GM23338 (cell line): ENCODE results near the gene LHX1. TPM values are rescaled to one million over a fixed set of nuclear protein-coding genes. Genes with fewer than 3 reads are reported as not detected.

Experiments
- ATAC-seq: fragments of 200-7000 bp; cut with Tn5 transposase; 3 replicates; pipeline ENCODE4 v1.9.1; 2020
- DNase-seq: peaks from one replicate; pipeline ENCODE4 v3.0.0-alpha.2; 2015; ENCODE audit warnings: low spot score
- H2AFZ ChIP-seq: fragments of 200-600 bp; sonication (generic); 2 replicates; pipeline ENCODE4 v1.8.0; 2016; ENCODE audit warnings: antibody characterized with exemption, mild to moderate bottlenecking, moderate library complexity
- H3F3A ChIP-seq: fragments of 200-600 bp; sonication (generic); replicated peaks from 2 replicates; pipeline ENCODE4 v1.8.0; 2017; ENCODE audit warnings: antibody characterized with exemption, mixed run types, low read depth
- H3K27ac ChIP-seq: fragments of 200-600 bp; sonication (generic); 2 replicates; pipeline ENCODE4 v1.6.1; 2016; ENCODE audit warnings: low read depth
- H3K27me3 ChIP-seq: fragments of 200-600 bp; sonication (generic); 2 replicates; pipeline ENCODE4 v1.8.0; 2016; ENCODE audit warnings: mild to moderate bottlenecking, mixed run types, moderate library complexity; ENCODE audit not compliant: insufficient read depth
- H3K36me3 ChIP-seq: fragments of 200-600 bp; sonication (generic); 2 replicates; pipeline ENCODE4 v1.8.0; 2016; ENCODE audit warnings: mild to moderate bottlenecking; ENCODE audit not compliant: insufficient read depth
- H3K4me1 ChIP-seq: fragments of 200-600 bp; sonication (generic); 2 replicates; pipeline ENCODE4 v1.8.0; 2016; ENCODE audit warnings: mild to moderate bottlenecking, moderate library complexity; ENCODE audit not compliant: insufficient read depth
- H3K4me2 ChIP-seq: fragments of 200-600 bp; sonication (generic); 2 replicates; pipeline ENCODE4 v1.7.1; 2017; ENCODE audit warnings: mixed run types
- H3K4me3 ChIP-seq: fragments of 200-600 bp; sonication (generic); 2 replicates; pipeline ENCODE4 v1.6.1; 2016; ENCODE audit warnings: mixed run types
- H3K79me2 ChIP-seq: fragments of 200-600 bp; sonication (generic); replicated peaks from 2 replicates; pipeline ENCODE4 v1.8.0; 2017; ENCODE audit warnings: mild to moderate bottlenecking; ENCODE audit not compliant: insufficient read depth
- H3K9me2 ChIP-seq: fragments of 200-600 bp; sonication (generic); 2 replicates; pipeline ENCODE4 v1.8.0; 2017; ENCODE audit not compliant: insufficient read depth
- H4K20me1 ChIP-seq: fragments of 200-600 bp; sonication (generic); replicated peaks from 2 replicates; pipeline ENCODE4 v1.8.0; 2017; ENCODE audit warnings: mild to moderate bottlenecking; ENCODE audit not compliant: insufficient read depth
- H3K27ac Mint-ChIP-seq: 2 replicates; pipeline ENCODE4 v1.8.0; 2020; ENCODE audit warnings: inconsistent platforms, mild to moderate bottlenecking, moderate library complexity, mixed read lengths
- H3K27me3 Mint-ChIP-seq: 3 replicates; pipeline ENCODE4 v1.8.0; 2022; ENCODE audit warnings: low read depth, mild to moderate bottlenecking, moderate library complexity, mixed read lengths, inconsistent platforms; ENCODE audit not compliant: insufficient read depth, poor library complexity
- H3K36me3 Mint-ChIP-seq: 3 replicates; pipeline ENCODE4 v1.8.0; 2021; ENCODE audit warnings: low read depth, mild to moderate bottlenecking, inconsistent platforms, moderate library complexity, mixed read lengths
- H3K4me1 Mint-ChIP-seq: 3 replicates; pipeline ENCODE4 v1.8.0; 2020; ENCODE audit warnings: mild to moderate bottlenecking, inconsistent platforms, mixed read lengths
- H3K4me3 Mint-ChIP-seq: 3 replicates; pipeline ENCODE4 v1.8.0; 2021; ENCODE audit warnings: moderate library complexity, mild to moderate bottlenecking, inconsistent platforms, mixed read lengths
- H3K9me3 Mint-ChIP-seq: 3 replicates; pipeline ENCODE4 v1.8.0; 2020; ENCODE audit warnings: moderate library complexity, mild to moderate bottlenecking, inconsistent platforms, mixed read lengths
- CREB1 ChIP-seq: fragments of 250-450 bp; sonication (Bioruptor Pico); IDR thresholded peaks from 2 replicates; pipeline ENCODE4 v1.5.0; 2020; ENCODE audit warnings: low read depth, mild to moderate bottlenecking, moderate library complexity
- CTCF ChIP-seq, 2 experiments: fragments of 200-600 bp in 1 of 2; sonication (generic) in 1 of 2; conservative IDR thresholded peaks; 2 replicates each; pipeline versions ENCODE4 v1.5.1 to v1.6.1; 2016 to 2017; ENCODE audit warnings: antibody characterized with exemption in 2 of 2, low read depth in 2 of 2, mild to moderate bottlenecking in 2 of 2, moderate library complexity in 1 of 2
- EZH2 ChIP-seq: fragments of 200-600 bp; sonication (generic); IDR thresholded peaks from one replicate; pipeline ENCODE4 v1.8.0; 2017; ENCODE audit warnings: antibody characterized with exemption, mild to moderate bottlenecking, low read depth; ENCODE audit not compliant: unreplicated experiment
- EZH2phosphoT487 ChIP-seq: fragments of 200-600 bp; sonication (generic); IDR thresholded peaks from one replicate; pipeline ENCODE4 v1.8.1; 2018; ENCODE audit warnings: antibody characterized with exemption; ENCODE audit not compliant: unreplicated experiment
- JUNB ChIP-seq: IDR thresholded peaks from one replicate; pipeline ENCODE4 v1.6.1; 2016; ENCODE audit warnings: antibody characterized with exemption; ENCODE audit not compliant: unreplicated experiment
- polyA plus RNA-seq: library from polyadenylated mRNA; unstranded; fragments of >200 nt; fragmentation: Nextera tagmentation; extraction: Ambion mirVana; gene quantifications from 2 replicates; pipeline ENCODE4 v1.2.1, GENCODE V29; 2016
- total RNA-seq: library from RNA; depleted of rRNA; stranded (reverse); fragments of >200 nt; shearing (Covaris generic); gene quantifications from 2 replicates; pipeline ENCODE4 v1.2.3, GENCODE V29; 2014

Gene LHX1
- total and polyA plus RNA-seq, 2 experiments from 2014 or later: 0.52 to 0.74 TPM

GRCh38 chr17:36939802-36940312 lies 2.6 kb downstream of the LHX1 start:
- H3K9me2 ChIP-seq: no peaks in the 10 kb centered on the region
- ATAC-seq (peak; percentile 2), DNase-seq (peak; percentile 74)
- Mint-ChIP-seq H3K9me3 (peaks cover 11% of the 10 kb centered on the region; the same call in 2 of the 3 replicates), H3K4me1 (peaks cover 64% of the 10 kb centered on the region), H3K27me3 (peaks cover 100% of the 10 kb centered on the region), H3K4me3 (peak overlapping the region; percentile 37), H3K36me3 (peaks cover 2% of the 10 kb centered on the region; the same call in 1 of the 3 replicates), H3K27ac (no peak overlapping the region)
- H3F3A ChIP-seq: peaks cover 41% of the 10 kb centered on the region
- peak overlapping the region; percentile 95 for H3K4me2 ChIP-seq
- H3K4me1 ChIP-seq: peaks cover 74% of the 10 kb centered on the region
- H3K4me3 ChIP-seq: peak overlapping the region; percentile 84
- H3K27me3 ChIP-seq: peaks cover 100% of the 10 kb centered on the region
- peaks cover 4% of the 10 kb centered on the region; the same call in 1 of the 2 replicates for H4K20me1 ChIP-seq
- no peaks in the 10 kb centered on the region for H3K79me2 ChIP-seq
- no peaks in the 10 kb centered on the region for H3K36me3 ChIP-seq
- H3K27ac ChIP-seq: no peak overlapping the region
- no peak overlapping the region for H2AFZ ChIP-seq
- TF ChIP-seq EZH2 (peak; percentile 99), CTCF (conservative IDR thresholded peaks at IDR 0.05; ENCODE audit: low read depth in 2 of 2) (no peak)

- peaks cover 100% of the 10 kb centered on the region for H3K27me3 Mint-ChIP-seq
- peaks cover 4% of the 10 kb centered on the region; the same call in 1 of the 2 replicates for H4K20me1 ChIP-seq
- no peaks in the 10 kb centered on the region for H3K79me2 ChIP-seq
- H3K4me1 ChIP-seq: peaks cover 73% of the 10 kb centered on the region
- H2AFZ ChIP-seq: no peak overlapping the region
- H3K36me3 Mint-ChIP-seq: peaks cover 2% of the 10 kb centered on the region; the same call in 1 of the 3 replicates
- ATAC-seq (no peak), DNase-seq (peak; percentile 50)
- H3F3A ChIP-seq: peaks cover 38% of the 10 kb centered on the region
- H3K27ac Mint-ChIP-seq: no peak overlapping the region
- H3K9me2 ChIP-seq: no peaks in the 10 kb centered on the region
- TF ChIP-seq JUNB (no peak), CREB1 (CRISPR knock-in tag) (no peak), EZH2 (peak; percentile 99), EZH2phosphoT487 (peak; percentile 25)
- peaks cover 63% of the 10 kb centered on the region for H3K4me1 Mint-ChIP-seq
- peak overlapping the region; percentile 86 for H3K4me2 ChIP-seq
- peak overlapping the region; percentile 39 for H3K4me3 ChIP-seq
- no peaks in the 10 kb centered on the region for H3K36me3 ChIP-seq
- H3K4me3 Mint-ChIP-seq: peak overlapping the region; percentile 37
- no peak overlapping the region for H3K27ac ChIP-seq
- H3K27me3 ChIP-seq: peaks cover 100% of the 10 kb centered on the region
- H3K9me3 Mint-ChIP-seq: peaks cover 11% of the 10 kb centered on the region; the same call in 2 of the 3 replicates
These were observed 3.3 kb downstream of the LHX1 start for GRCh38 chr17:36940313-36941264.
